Activated CD4-positive, alpha-beta T cell treated with anti-CD3 and anti-CD28 coated beads, Interleukin-10, Interleukin-2, amounts not matched to agents 100 ng/mL and 50 ng/mL, durations not matched to agents 16 hours and 8 hours (primary cell): ENCODE results near the gene RSRC1.
"Not testable (repeated sequence)": the region's sequence is repeated elsewhere in the genome, so short reads cannot be mapped to it uniquely, and the experiment has no call there.

Source experiments
- DNase-seq: peaks from one replicate; pipeline ENCODE4 v3.0.0-alpha.2; 2020

Gene RSRC1

GRCh38 chr3:158479051-158479450 is 369.2 kb downstream of the RSRC1 start:
- DNase-seq: no peak

GRCh38 chr3:158483701-158484235 is 373.9 kb downstream of the RSRC1 start:
- no peak for DNase-seq

- no peak for DNase-seq
Measured at GRCh38 chr3:158486200-158486599, 376.3 kb downstream of the RSRC1 start.

- no peak for DNase-seq
Measured at GRCh38 chr3:158488670-158489069, 378.8 kb downstream of the RSRC1 start.

- DNase-seq: no peak
Measured at GRCh38 chr3:158489181-158489580, 379.3 kb downstream of the RSRC1 start.

DNA sequence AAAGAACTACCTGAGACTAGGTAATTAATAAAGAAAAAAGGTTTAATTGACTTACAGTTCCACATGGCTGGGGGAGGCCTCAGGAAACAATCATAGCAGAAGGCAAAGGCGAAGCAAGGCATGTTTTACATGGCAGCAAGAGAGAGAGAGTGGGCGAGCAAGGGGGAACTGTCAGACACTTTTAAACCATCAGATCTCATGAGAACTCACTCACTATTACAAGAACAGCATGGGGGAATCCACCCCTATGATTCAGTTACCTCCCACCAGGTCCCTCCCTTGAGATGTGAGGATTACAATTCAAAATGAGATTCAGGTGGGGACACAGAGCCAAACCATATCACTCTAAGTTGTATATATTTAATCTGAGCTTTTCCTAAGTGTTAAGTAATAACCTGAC is 382.1 kb downstream of the RSRC1 start:
- DNase-seq: no peak

- DNase-seq: no peak
Measured at GRCh38 chr3:158492685-158493084, 382.8 kb downstream of the RSRC1 start.

DNA sequence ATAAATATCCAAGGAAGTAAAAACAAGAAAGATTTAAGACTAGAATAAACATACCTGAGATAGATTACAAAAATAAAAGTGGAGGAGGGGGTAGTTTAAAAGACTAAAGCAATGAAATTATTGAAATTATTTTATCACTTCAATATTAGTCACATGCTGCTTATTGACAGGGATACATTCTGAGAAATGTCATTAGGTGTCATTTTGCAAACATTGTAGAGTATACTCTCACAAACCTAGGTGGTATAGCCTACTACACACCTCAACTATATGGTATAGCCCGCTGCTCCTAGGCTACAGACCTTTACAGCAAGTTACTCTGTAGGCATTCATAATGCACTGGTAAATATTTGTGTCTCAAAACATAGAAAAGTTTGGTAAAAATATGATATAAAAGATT is 384.0 kb downstream of the RSRC1 start:
- no peak for DNase-seq

DNA sequence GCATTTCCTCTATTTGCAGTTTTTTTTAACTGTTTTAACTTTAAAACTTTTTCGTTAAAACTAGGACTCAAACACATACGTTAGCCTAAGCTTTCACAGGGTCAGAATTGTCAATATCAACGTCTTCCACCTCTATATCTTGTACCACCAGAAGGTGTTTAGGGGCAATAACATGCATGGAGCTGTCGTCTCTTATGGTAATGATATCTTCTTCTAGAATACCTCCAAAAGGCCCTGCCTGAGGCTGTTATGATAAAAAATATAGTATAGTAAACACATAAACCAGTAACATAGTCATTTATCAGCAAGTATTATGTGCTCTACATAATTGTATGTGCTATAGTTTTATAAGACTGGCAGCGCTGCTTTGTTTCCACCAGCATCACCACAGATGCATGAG is 384.8 kb downstream of the RSRC1 start:
- DNase-seq: no peak

- not testable (repeated sequence) for DNase-seq
Measured at GRCh38 chr3:158495398-158495902, 385.6 kb downstream of the RSRC1 start.

- no peak for DNase-seq
Measured at GRCh38 chr3:158505117-158505516, 395.2 kb downstream of the RSRC1 start.

DNA sequence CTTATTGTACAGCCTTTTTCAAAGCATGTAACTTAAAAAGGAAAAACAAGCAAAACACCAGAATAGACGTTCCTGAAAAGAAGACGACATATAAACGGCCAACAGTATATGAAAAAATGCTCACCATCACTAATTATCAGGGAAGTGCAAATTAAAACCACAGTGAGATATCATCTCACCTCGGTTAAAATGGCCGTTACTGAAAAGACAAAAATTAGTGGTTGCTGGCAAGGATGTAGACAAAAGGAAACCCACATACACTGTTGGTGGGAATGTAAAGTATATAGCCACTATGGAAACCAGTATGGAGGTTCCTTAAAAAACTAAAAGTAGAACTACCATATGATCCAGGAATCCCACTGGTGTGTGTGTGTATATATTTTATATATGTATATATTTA is 396.6 kb downstream of the RSRC1 start:
- no peak for DNase-seq

GRCh38 chr3:158508481-158508880 is 398.6 kb downstream of the RSRC1 start:
- DNase-seq: no peak

DNA sequence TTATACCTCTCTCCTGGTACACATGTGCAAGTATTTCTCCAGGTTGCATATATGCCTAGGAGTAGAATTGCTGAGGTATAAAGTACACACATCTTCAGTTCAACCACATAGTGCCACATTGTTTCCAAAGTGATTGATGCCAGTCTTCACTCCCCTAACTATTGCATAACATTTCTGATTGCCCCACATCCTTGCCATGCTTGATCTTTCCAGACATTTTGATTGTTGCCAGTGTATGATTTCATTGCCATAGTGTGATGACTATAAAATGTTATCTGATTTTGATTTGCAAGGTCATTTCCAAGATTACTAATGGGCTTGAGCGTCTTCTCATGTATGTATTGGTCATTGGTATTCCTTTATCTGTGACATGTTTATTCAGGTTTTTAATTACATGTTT is 400.0 kb downstream of the RSRC1 start:
- no peak for DNase-seq

DNA sequence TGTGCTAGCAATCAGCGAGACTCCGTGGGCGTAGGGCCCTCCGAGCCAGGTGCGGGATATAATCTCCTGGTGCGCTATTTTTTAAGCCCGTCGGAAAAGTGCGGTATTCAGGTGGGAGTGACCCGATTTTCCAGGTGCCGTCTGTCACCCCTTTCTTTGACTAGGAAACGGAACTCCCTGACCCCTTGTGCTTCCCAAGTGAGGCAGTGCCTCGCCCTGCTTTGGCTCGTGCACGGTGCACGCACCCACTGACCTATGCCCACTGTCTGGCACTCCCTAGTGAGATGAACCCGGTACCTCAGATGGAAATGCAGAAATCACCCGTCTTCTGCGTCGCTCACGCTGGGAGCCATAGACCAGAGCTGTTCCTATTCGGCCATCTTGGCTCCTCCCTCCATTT is 406.8 kb downstream of the RSRC1 start:
- DNase-seq: not testable (repeated sequence)

- DNase-seq: no peak
Measured at GRCh38 chr3:158519776-158520175, 409.9 kb downstream of the RSRC1 start.

- no peak for DNase-seq
Measured at GRCh38 chr3:158520433-158520832, 410.5 kb downstream of the RSRC1 start.

DNA sequence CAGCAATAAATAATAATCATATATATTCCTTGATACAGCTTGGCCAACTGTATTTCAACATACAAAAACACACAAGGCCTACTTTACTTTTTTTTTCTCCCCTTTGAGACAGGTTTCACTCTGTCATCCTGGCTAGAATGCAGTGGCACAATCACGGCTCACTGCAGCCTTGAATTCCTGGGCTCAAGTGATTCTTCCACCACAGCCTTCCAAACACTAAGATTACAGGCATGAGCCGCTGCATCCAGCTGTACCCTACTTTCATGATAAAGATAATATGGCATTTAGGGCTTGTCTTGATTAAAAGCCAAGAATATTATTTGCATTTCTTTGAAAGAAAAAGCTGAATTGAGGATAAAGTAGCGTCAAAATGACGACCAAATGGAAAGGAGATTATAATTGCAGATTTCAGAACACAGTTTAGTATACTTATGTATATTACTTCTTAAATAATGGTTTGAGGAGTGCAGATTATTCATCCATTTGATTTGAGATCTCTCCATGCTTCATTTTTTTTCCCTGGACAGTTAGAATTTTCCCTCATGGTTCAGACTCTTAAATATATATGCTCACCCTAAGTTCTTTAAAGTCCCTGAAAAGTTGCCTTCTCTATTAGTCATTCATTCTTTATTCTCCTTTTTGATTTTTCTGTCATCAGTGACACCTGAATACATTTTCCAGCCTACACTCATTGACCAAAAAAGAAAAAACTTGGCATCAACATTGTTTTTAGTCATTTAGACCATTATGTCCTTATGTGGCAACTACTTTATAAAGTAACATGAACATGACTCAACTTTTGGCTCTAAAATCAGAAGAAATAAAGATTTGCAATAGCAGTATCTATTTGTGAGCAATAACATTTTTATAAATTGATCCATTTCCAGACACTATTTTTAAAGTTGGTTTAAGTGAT is 412.6 kb downstream of the RSRC1 start:
- no peak for DNase-seq

GRCh38 chr3:158528076-158528674 is 418.3 kb downstream of the RSRC1 start:
- DNase-seq: no peak

DNA sequence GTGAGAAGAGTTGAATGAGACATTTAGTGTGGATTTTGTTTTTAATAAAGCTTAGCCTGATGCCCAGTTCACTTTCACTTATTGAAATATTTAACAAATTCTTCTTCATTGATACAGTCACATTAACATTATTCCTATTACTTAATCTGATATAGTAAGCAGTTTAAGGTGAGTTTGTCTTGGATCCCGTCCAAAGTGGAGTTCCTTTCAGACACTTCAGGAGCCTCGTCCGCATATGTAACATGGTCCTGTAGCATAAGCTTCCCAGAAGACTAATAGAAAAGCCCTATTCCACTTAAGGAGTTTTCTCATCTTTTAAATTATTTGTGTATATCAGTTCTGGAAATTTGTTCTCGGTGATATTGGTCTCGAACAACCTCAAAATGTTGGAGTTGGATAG is 421.4 kb downstream of the RSRC1 start:
- no peak for DNase-seq

DNA sequence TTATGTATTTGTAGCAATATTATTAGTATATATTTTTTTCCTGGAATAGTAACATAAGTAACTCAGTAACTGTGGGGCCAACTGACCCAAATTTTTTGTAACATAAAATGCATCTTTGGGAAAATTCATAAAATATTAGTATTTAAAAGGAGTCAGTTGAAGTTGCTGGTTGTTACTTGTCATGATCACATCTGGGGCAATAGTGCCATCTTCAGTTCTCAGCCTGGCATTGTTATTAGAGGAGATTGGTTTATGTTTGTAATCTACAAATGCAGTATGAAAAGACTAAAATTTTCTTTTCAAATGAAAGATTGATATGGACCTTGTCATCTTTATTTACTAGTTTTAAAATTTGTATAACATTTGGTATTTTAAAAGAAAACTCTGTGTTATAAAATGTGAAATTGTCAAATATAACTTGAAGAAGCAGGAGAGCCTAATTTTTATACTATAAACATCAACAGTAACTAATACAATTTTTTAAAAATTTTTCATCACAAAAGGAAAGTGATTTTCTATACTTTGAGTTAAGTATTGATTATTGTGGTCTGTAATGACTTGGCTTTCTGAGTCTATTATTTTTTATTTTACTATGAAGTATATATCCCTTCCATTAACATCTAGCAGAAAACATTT is 422.3 kb downstream of the RSRC1 start:
- peak; percentile 32 for DNase-seq

DNA sequence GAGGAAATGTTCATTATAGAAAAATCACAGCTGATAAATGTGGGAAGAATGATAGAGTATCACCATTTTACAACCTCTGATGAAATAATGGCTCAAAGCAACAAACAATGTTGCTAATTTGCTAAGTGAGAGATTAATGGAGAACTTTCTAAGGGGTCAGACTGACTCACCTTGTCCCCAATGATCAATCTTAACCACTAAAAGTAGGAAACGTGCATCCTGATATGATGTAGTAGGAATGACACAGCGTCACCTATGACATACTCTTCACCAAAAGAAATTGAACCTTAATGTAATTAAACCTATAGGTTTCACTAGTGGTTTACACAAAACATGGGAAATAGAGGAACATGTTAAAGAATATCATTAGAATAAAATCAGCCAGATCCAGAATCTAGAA is 426.0 kb downstream of the RSRC1 start:
- no peak for DNase-seq

GRCh38 chr3:158539414-158540014 is 429.6 kb downstream of the RSRC1 start:
- peak; percentile 52 for DNase-seq
